ENCODE data around the gene SF3B2. TPM values are rescaled to one million over a fixed set of nuclear protein-coding genes. Genes with fewer than 3 reads are reported as not detected.
A peak's percentile ranks its signal among the peaks of the same experiment; 100 is the strongest.

Gene SF3B2
- total RNA-seq, 6 experiments from 2014 or later: 52.2 to 85.4 (median 67.2) TPM

GRCh38 chr11:66100272-66101065 lies 48.3 kb downstream of the SF3B2 start:
- TF ChIP-seq, protein P1, sequence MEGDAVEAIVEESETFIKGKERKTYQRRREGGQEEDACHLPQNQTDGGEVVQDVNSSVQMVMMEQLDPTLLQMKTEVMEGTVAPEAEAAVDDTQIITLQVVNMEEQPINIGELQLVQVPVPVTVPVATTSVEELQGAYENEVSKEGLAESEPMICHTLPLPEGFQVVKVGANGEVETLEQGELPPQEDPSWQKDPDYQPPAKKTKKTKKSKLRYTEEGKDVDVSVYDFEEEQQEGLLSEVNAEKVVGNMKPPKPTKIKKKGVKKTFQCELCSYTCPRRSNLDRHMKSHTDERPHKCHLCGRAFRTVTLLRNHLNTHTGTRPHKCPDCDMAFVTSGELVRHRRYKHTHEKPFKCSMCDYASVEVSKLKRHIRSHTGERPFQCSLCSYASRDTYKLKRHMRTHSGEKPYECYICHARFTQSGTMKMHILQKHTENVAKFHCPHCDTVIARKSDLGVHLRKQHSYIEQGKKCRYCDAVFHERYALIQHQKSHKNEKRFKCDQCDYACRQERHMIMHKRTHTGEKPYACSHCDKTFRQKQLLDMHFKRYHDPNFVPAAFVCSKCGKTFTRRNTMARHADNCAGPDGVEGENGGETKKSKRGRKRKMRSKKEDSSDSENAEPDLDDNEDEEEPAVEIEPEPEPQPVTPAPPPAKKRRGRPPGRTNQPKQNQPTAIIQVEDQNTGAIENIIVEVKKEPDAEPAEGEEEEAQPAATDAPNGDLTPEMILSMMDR (IDR thresholded peaks at IDR 0.05): no peak
- no peak for TF ChIP-seq POLR2A (IDR thresholded peaks at IDR 0.05)
- WGBS (ENCODE audit: insufficient coverage, low coverage, low lambda C conversion rate, missing lambda C conversion rate): 45% methylated on average over 11 of the region's 14 CpGs
- H3K9me3 ChIP-seq: no peaks in the 10 kb centered on the region
- no peaks in the 10 kb centered on the region for H3K36me3 ChIP-seq
- H3K4me3 ChIP-seq: no peak overlapping the region
- H3K27ac ChIP-seq: no peak overlapping the region
- no peaks in the 10 kb centered on the region for H3K4me1 ChIP-seq
- no peaks in the 10 kb centered on the region for H3K27me3 ChIP-seq
- intact Hi-C loops (cut with DNase I): no loop called here
- ATAC-seq (peak; percentile 80 to 94 (median 83)), DNase-seq (peak; percentile 70 to 78 (median 74))

GRCh38 chr11:66101066-66101464 lies 48.9 kb downstream of the SF3B2 start:
- Histone ChIP-seq H3K9me3 (no peaks in the 10 kb centered on the region), H3K4me3 (no peak overlapping the region), H3K27me3 (no peaks in the 10 kb centered on the region), H3K4me1 (no peaks in the 10 kb centered on the region), H3K36me3 (no peaks in the 10 kb centered on the region), H3K27ac (no peak overlapping the region)
- intact Hi-C loops (cut with DNase I): no loop called here
- no peak for DNase-seq
- TF ChIP-seq POLR2A (IDR thresholded peaks at IDR 0.05): no peak
- TF ChIP-seq, protein P1 (IDR thresholded peaks at IDR 0.05): no peak
- 60% methylated on average over 3 of the region's 3 CpGs for WGBS (ENCODE audit: insufficient coverage, low coverage, low lambda C conversion rate, missing lambda C conversion rate)
- no peak for ATAC-seq

DNA sequence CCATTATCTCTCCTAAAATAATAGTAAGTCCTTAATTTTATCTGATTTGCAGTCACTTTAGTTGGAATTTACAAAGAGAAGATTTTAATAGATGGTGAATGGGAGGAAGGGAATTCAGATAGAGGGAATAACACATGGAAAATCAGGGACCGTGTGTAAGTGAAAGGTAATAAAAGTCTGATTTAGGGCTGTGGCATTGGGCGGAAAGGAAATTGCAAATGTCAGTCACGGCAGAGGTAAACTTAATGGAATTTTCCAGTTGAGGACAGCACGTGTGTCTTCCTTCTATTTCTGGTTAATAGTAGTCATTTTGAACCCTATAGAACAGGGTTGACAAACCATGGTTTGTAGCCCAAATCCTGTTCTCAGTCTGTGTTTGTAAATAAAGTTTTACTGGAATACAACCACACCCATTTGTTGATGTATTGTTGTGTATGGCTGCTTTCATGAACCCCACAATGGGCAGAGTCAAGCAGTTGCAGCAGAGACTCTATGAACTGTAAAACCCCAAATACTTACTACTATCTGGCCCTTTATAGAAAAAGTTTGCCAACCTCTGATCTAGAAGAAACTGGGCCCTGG lies 52.0 kb downstream of the SF3B2 start:
- intact Hi-C loops (cut with DNase I): no loop called here
- H3K9me3 ChIP-seq: no peaks in the 10 kb centered on the region
- H3K27ac ChIP-seq: no peak overlapping the region
- H3K27me3 ChIP-seq: no peaks in the 10 kb centered on the region
- WGBS (ENCODE audit: insufficient coverage, low coverage, low lambda C conversion rate, missing lambda C conversion rate): 78% methylated on average over 4 of the region's 4 CpGs
- H3K36me3 ChIP-seq: no peaks in the 10 kb centered on the region
- no peak for DNase-seq
- TF ChIP-seq, protein P1 (IDR thresholded peaks at IDR 0.05): no peak
- no peak for TF ChIP-seq POLR2A (IDR thresholded peaks at IDR 0.05)
- no peaks in the 10 kb centered on the region for H3K4me1 ChIP-seq
- H3K4me3 ChIP-seq: no peak overlapping the region
- no peak for ATAC-seq

GRCh38 chr11:66106786-66107599 lies 54.8 kb downstream of the SF3B2 start:
- TF ChIP-seq, protein P1 (IDR thresholded peaks at IDR 0.05): no peak
- no peak for TF ChIP-seq POLR2A (IDR thresholded peaks at IDR 0.05)
- H3K4me1 ChIP-seq: no peaks in the 10 kb centered on the region
- 85% methylated on average over 3 of the region's 4 CpGs for WGBS (ENCODE audit: insufficient coverage, low coverage, low lambda C conversion rate, missing lambda C conversion rate)
- H3K27me3 ChIP-seq: no peaks in the 10 kb centered on the region
- intact Hi-C loops (cut with DNase I): no loop called here
- DNase-seq (no peak), ATAC-seq (no peak)
- H3K36me3 ChIP-seq: no peaks in the 10 kb centered on the region
- H3K27ac ChIP-seq: no peak overlapping the region
- H3K9me3 ChIP-seq: no peaks in the 10 kb centered on the region
- no peak overlapping the region for H3K4me3 ChIP-seq
